ENCODE measurements around the gene HMCN1.
A peak's percentile ranks its signal among the peaks of the same experiment; 100 is the strongest.
"Not testable (repeated sequence)": the region's sequence is repeated elsewhere in the genome, so short reads cannot be mapped to it uniquely, and the experiment has no call there.

Gene HMCN1

DNA sequence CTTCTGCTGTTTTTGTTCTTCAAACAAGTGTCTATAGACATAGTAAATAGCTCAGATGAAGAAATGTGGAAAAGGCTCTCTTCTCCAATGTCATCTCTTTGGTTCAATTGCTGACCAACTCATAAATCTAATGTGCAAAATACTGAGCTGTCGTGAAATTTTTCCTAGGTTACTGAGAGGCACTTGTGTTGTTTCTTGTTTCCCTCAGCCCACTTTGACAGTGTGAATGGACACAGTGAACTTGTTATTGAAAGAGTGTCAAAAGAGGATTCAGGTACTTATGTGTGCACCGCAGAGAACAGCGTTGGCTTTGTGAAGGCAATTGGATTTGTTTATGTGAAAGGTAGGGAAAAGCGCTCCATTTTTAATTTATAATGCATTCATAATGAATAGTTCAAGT is 395.6 kb downstream of the HMCN1 start:
- FAIRE-seq, result no peak
- no peak for DNase-seq (ENCODE audit: low spot score)

- DNase-seq (ENCODE audit: low spot score) (no peak), FAIRE-seq (no peak)
These were observed 404.9 kb downstream of the HMCN1 start for GRCh38 chr1:186139115-186139514.

GRCh38 chr1:186139701-186140100 is 405.5 kb downstream of the HMCN1 start:
- no peak for FAIRE-seq
- DNase-seq (ENCODE audit: low spot score), result no peak

GRCh38 chr1:186142159-186142558 is 408.0 kb downstream of the HMCN1 start:
- FAIRE-seq, result no peak

GRCh38 chr1:186142916-186143315 is 408.7 kb downstream of the HMCN1 start:
- no peak for DNase-seq (ENCODE audit: low spot score)
- no peak for FAIRE-seq

More at GRCh38 chr1:186142159-186142558, 408.0 kb downstream of the HMCN1 start:
- DNase-seq (ENCODE audit: low spot score), result no peak

GRCh38 chr1:186143481-186143880 is 409.3 kb downstream of the HMCN1 start:
- DNase-seq (ENCODE audit: low spot score) (no peak), FAIRE-seq (no peak)

DNA sequence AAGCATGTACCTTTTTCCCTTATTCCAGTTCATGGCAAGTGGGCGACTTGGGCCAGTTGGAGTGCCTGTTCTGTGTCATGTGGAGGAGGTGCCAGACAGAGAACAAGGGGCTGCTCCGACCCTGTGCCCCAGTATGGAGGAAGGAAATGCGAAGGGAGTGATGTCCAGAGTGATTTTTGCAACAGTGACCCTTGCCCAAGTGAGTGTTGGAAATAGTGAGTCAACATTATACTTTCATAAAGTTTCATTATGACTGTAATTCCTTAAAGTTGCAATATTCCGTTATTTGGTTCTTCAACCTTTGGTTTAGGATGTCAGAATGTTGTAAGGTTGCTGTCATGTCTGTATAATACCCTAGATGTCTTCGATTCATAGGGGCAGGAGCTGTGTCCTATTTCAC is 410.3 kb downstream of the HMCN1 start:
- FAIRE-seq (no peak), DNase-seq (ENCODE audit: low spot score) (no peak)

DNA sequence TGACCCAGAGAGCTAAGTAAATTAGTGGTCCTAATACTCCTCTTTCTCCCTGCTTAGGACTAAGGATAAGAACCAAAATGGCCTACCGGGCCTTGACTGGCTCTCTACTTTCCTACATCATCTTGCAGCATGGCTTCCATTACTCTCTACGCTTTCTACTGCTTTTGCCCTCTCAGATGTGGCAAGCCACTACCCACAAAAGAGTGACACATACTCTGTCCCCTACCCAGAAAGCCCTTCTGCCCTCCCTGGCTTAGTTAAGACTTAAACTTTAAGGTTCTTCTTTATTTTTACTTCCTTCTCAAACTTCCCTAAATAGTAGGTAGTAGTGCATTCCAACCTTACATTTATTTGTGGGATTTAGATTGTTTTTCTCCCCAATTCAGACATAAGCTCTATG is 412.8 kb downstream of the HMCN1 start:
- DNase-seq (ENCODE audit: low spot score), result no peak
- FAIRE-seq, result no peak

GRCh38 chr1:186149591-186149990 is 415.4 kb downstream of the HMCN1 start:
- no peak for FAIRE-seq
- no peak for DNase-seq (ENCODE audit: low spot score)

GRCh38 chr1:186152227-186152619 is 418.0 kb downstream of the HMCN1 start:
- FAIRE-seq (no peak), DNase-seq (ENCODE audit: low spot score) (no peak)

GRCh38 chr1:186152620-186153239 is 418.5 kb downstream of the HMCN1 start:
- FAIRE-seq, result no peak
- no peak for DNase-seq (ENCODE audit: low spot score)

DNA sequence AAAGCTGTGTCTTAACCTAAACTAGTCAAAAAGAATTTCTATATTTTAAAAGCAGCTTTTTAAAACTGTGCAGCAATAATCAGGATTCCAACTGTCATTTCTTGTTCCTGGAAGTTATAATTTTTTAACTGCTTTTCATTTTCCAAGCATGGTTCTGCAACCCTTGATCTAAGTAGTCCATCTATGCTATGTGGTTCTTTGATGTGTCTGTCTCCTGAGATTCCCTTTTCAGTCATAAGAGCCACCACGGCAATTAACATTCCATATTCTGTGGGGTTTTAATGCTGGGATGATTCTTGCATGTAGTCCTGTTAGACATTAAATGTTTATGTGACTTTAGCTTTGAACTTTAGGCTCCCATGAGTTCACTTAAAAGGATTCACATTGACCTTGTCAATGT is 420.5 kb downstream of the HMCN1 start:
- no peak for FAIRE-seq

DNA sequence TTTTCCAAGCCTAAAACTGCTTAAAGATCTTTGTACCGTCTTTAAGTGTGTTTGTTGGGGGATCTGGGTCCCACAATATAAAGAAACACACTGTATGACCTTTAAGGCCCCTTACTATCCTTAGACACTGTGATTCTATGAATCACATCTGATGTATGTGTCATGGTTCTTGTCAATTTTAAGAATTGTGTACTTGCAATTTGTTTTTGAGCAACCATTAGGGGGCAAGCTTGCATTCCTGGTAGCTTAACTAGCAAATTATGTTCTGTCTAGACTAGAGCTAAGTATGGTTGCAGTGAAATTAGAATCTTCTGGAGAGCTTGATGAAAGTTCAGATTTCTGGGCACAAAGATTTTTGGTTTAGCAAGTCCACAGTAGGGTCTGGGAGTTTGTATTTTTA is 421.4 kb downstream of the HMCN1 start:
- FAIRE-seq (peak; percentile 84), DNase-seq (ENCODE audit: low spot score) (peak; percentile 76)

More for the DNA sequence above, 420.5 kb downstream of the HMCN1 start:
- no peak for DNase-seq (ENCODE audit: low spot score)

DNA sequence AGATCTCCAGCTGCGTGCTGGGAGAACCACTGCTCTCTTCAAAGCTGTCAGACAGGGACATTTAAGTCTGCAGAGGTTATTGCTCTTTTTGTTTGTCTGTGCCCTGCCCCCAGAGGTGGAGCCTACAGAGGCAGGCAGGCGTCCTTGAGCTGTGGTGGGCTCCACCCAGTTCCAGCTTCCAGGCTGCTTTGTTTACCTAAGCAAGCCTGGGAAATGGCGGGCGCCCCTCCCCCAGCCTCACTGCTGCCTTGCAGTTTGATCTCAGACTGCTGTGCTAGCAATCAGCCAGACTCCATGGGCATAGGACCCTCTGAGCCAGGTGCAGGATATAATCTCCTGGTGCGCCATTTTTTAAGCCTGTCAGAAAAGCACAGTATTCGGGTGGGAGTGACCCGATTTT is 428.7 kb downstream of the HMCN1 start:
- FAIRE-seq; DNase-seq (ENCODE audit: low spot score): not testable (repeated sequence)

GRCh38 chr1:186164773-186165172 is 430.6 kb downstream of the HMCN1 start:
- DNase-seq (ENCODE audit: low spot score) (no peak), FAIRE-seq (no peak)

DNA sequence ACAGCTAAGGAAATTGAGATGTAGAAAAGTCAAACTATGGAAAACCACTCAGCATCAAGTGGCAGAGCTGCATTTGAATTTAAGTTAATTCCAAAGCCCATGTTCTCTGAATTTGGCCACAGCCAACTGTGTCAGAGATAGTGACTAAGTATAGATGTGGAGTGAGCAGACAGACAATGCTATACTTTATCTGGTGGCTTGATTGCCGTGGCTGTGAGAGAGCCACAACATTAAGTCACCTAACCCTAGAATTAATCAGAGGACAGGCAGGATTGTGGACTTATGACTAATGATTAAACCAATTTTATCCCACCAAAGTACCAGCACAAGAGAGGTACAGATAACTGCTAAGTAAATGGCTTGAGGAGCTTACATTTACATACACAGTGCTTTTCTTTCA is 431.1 kb downstream of the HMCN1 start:
- peak; percentile 80 for DNase-seq (ENCODE audit: low spot score)
- FAIRE-seq, result peak; percentile 93

- no peak for FAIRE-seq
These were observed 433.0 kb downstream of the HMCN1 start for GRCh38 chr1:186167096-186167668.

GRCh38 chr1:186175588-186175987 is 441.4 kb downstream of the HMCN1 start:
- DNase-seq (ENCODE audit: low spot score), result no peak
- no peak for FAIRE-seq

More at GRCh38 chr1:186167096-186167668, 433.0 kb downstream of the HMCN1 start:
- DNase-seq (ENCODE audit: low spot score), result no peak

DNA sequence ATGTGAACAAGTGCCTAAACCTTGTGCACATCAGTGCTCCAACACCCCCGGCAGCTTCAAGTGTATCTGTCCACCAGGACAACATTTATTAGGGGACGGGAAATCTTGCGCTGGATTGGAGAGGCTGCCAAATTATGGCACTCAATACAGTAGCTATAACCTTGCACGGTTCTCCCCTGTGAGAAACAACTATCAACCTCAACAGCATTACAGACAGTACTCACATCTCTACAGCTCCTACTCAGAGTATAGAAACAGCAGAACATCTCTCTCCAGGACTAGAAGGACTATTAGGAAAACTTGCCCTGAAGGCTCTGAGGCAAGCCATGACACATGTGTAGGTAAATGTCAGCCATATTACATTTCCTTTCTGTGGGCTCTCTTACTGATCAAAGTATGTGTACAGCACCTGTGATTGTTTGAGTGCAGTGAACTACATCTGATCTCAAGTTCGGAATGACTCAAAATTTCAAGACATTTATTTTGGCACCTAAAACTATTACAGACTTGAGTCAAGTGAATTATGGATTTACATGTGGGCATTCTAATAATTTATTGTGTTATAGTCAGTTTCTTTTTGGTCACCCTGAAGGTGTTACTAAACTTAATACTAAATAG is 444.3 kb downstream of the HMCN1 start:
- no peak for DNase-seq (ENCODE audit: low spot score)
- no peak for FAIRE-seq

- DNase-seq (ENCODE audit: low spot score), result no peak
- FAIRE-seq, result no peak
These were observed 445.0 kb downstream of the HMCN1 start for GRCh38 chr1:186179231-186179630.

- DNase-seq (ENCODE audit: low spot score) (peak; percentile 86), FAIRE-seq (peak; percentile 94)
These were observed 449.0 kb downstream of the HMCN1 start for GRCh38 chr1:186183219-186183618.

GRCh38 chr1:186183970-186184628 is 449.9 kb downstream of the HMCN1 start:
- peak; percentile 31 for DNase-seq (ENCODE audit: low spot score)
- FAIRE-seq, result peak; percentile 80
